DND-41 (cell line): ENCODE measurements around the gene RAB4B.

ENCODE experiments used
- ATAC-seq: fragments of 200-7000 bp; cut with Tn5 transposase; 3 replicates; pipeline ENCODE4 v1.9.1; 2021; ENCODE audit warnings: low read depth; ENCODE audit not compliant: insufficient read depth
- DNase-seq: peaks from one replicate; pipeline ENCODE4 v3.0.0-alpha.2; 2020
- H2AFZ ChIP-seq: 2 replicates; pipeline ENCODE4 v1.6.0; 2012; ENCODE audit warnings: low read depth, low read length
- H3K27ac ChIP-seq: 2 replicates; pipeline ENCODE4 v1.5.1; 2012; ENCODE audit warnings: low read length, inconsistent platforms
- H3K27me3 ChIP-seq: fragments of 200-600 bp; sonication (generic); 2 replicates; pipeline ENCODE4 v1.6.0; 2012; ENCODE audit warnings: low read length, mild to moderate bottlenecking, inconsistent platforms; ENCODE audit not compliant: insufficient read depth, poor library complexity
- H3K36me3 ChIP-seq: 2 replicates; pipeline ENCODE4 v1.5.1; 2012; ENCODE audit warnings: low read length, inconsistent platforms; ENCODE audit not compliant: insufficient read depth
- H3K4me1 ChIP-seq: 2 replicates; pipeline ENCODE4 v1.5.1; 2012; ENCODE audit warnings: mild to moderate bottlenecking, low read length; ENCODE audit not compliant: insufficient read depth
- H3K4me2 ChIP-seq: 2 replicates; pipeline ENCODE4 v1.6.0; 2012; ENCODE audit warnings: mild to moderate bottlenecking, moderate library complexity, low read length, inconsistent platforms; ENCODE audit not compliant: insufficient read depth
- H3K4me3 ChIP-seq, 2 experiments: fragments of 200-600 bp in 1 of 2; shearing (Covaris generic) in 1 of 2; 2 replicates each; pipeline ENCODE4 v1.5.1; 2012 to 2016; ENCODE audit warnings: inconsistent platforms in 2 of 2, low read length in 2 of 2, mild to moderate bottlenecking in 2 of 2, low read depth in 1 of 2, moderate library complexity in 1 of 2
- H3K79me2 ChIP-seq: 2 replicates; pipeline ENCODE4 v1.6.0; 2012; ENCODE audit warnings: low read length, inconsistent platforms; ENCODE audit not compliant: insufficient read depth
- H3K9ac ChIP-seq: 2 replicates; pipeline ENCODE4 v1.6.0; 2012; ENCODE audit warnings: low read depth, mild to moderate bottlenecking, inconsistent platforms, low read length, moderate library complexity
- H3K9me3 ChIP-seq: 2 replicates; pipeline ENCODE4 v1.5.1; 2012; ENCODE audit warnings: low read length, moderate library complexity, mild to moderate bottlenecking, inconsistent platforms; ENCODE audit not compliant: insufficient read depth, severe bottlenecking
- H4K20me1 ChIP-seq: 2 replicates; pipeline ENCODE4 v1.6.0; 2012; ENCODE audit warnings: low read length; ENCODE audit not compliant: insufficient read depth
- EZH2 ChIP-seq: IDR thresholded peaks from 3 replicates; pipeline ENCODE4 v1.6.1; 2012; ENCODE audit warnings: borderline replicate concordance, low read depth, mild to moderate bottlenecking, moderate library complexity, low read length, inconsistent platforms; ENCODE audit not compliant: severe bottlenecking
- TF ChIP-seq, protein P1 (sequence below): IDR thresholded peaks from 2 replicates; pipeline ENCODE4 v1.5.1; 2012; ENCODE audit warnings: borderline replicate concordance, low read length, moderate library complexity, mild to moderate bottlenecking; ENCODE audit not compliant: poor library complexity, severe bottlenecking; ENCODE audit errors: extremely low read depth

Gene RAB4B

DNA sequence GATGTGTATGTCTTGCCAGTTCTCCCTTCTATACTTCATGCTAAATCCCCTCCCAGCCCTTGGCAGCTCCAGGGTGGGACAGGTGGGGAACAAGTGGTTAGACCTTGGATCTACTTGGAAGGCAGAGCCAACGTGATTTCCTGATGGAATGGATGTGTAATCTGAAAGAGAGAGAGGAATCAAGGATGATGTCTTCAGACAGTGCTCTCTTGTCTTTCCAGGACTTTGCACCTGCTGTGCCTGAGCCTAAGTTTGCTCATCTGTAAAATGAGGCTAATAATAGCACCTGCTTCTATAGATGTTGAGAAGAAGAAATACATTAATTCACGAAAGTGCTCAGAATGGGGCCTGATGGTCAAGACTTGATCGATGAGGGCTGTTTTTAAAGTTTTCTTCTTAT, 13.9 kb downstream of the RAB4B start:
- TF ChIP-seq, protein P1, sequence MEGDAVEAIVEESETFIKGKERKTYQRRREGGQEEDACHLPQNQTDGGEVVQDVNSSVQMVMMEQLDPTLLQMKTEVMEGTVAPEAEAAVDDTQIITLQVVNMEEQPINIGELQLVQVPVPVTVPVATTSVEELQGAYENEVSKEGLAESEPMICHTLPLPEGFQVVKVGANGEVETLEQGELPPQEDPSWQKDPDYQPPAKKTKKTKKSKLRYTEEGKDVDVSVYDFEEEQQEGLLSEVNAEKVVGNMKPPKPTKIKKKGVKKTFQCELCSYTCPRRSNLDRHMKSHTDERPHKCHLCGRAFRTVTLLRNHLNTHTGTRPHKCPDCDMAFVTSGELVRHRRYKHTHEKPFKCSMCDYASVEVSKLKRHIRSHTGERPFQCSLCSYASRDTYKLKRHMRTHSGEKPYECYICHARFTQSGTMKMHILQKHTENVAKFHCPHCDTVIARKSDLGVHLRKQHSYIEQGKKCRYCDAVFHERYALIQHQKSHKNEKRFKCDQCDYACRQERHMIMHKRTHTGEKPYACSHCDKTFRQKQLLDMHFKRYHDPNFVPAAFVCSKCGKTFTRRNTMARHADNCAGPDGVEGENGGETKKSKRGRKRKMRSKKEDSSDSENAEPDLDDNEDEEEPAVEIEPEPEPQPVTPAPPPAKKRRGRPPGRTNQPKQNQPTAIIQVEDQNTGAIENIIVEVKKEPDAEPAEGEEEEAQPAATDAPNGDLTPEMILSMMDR = no peak
- no peak for TF ChIP-seq EZH2
- DNase-seq = no peak
- H3K4me1 ChIP-seq = no peaks in the 10 kb centered on the region
- H2AFZ ChIP-seq = no peak overlapping the region
- no peak overlapping the region for H3K4me3 ChIP-seq
- H3K9me3 ChIP-seq = no peaks in the 10 kb centered on the region
- H3K27ac ChIP-seq = no peak overlapping the region
- H3K79me2 ChIP-seq = no peaks in the 10 kb centered on the region
- H4K20me1 ChIP-seq = no peaks in the 10 kb centered on the region
- H3K9ac ChIP-seq = no peak overlapping the region
- ATAC-seq = no peak
- no peaks in the 10 kb centered on the region for H3K27me3 ChIP-seq
- H3K36me3 ChIP-seq = no peaks in the 10 kb centered on the region
- H3K4me2 ChIP-seq = no peak overlapping the region

DNA sequence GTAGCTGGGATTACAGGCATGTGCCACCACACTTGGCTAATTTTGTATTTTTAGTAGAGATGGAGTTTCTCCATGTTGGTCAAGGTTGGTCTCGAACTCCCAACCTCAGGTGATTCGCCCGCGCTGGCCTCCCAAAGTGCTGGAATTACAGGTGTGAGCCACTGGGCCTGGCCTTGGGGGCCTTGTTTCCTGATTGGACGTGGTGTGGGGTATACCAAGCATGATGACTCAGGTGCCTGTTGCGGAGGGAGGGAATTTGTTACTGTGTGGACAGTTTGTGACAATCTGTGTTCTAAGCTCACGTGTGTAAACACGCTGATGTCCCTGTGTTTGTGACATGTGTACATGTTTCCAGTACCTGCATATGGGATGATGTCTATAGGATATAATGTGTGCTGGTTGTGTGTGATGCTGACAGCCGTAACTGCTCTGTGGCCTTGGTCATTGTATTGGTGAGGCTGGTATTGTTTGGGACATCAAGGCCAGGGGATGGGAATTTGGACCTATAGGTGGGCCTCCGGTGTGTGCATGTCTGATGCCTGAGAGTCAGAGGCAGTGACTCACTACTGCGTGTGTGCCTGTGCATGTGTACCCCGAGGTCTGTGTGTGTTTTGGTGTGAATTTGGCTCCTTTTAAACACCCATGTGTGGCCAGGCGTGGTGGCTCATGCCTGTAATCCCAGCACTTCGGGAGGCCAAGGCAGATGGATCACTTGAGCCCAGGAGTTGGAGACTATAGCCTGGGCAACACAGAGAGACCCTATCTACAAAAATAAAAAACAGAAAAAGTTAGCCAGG, 19.3 kb downstream of the RAB4B start:
- DNase-seq (no peak), ATAC-seq (no peak)
- no peaks in the 10 kb centered on the region for H3K27me3 ChIP-seq
- peak overlapping the region; percentile 70 for H3K4me2 ChIP-seq
- H3K79me2 ChIP-seq = peaks cover 35% of the 10 kb centered on the region
- H3K36me3 ChIP-seq = peaks cover 21% of the 10 kb centered on the region
- no peaks in the 10 kb centered on the region for H3K9me3 ChIP-seq
- TF ChIP-seq EZH2 = no peak
- H2AFZ ChIP-seq = no peak overlapping the region
- no peak overlapping the region; the same call in 1 of the 2 replicates for H3K9ac ChIP-seq
- H3K4me3 ChIP-seq = peak overlapping the region in 1 of 2 experiments; percentile 67; a peak in 2 of 4 replicates
- H3K4me1 ChIP-seq = peaks cover 37% of the 10 kb centered on the region
- peaks cover 25% of the 10 kb centered on the region for H4K20me1 ChIP-seq
- peak overlapping the region; percentile 82; the same call in 1 of the 2 replicates for H3K27ac ChIP-seq

DNA sequence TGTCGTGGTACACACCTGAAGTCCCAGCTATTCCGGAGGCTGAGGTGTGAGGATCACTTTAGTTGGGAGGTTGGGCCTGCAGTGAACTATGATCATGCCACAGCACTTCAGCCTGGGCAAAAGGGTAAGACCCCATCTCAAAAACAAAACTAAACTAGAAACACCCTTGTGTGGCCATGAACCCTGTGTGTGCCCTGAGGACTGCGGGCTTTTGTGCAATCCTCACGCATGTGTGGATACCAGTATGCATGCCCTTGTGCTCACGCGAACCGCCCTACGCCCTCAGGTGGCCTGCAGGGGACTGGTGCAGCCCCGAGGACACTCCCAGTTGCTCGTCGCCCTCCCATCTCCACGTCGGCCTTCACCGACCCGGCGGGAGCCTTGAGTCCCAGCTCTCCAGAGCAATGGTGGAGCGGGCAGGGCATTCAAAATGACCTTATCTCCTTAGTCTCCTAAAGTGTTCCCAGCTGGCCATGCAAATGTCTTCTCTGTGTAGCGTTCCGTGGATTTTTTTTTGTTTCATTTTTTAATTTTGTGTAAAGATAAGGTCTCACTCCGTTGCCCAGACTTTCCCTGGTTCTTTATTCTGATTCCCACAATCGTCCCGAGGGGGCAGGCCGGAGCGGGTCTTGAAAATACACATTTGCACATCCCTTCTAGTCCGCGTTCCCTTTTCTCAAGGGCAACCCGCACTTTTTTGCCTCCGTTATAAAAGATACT, 20.1 kb downstream of the RAB4B start:
- Histone ChIP-seq H3K27ac (peak overlapping the region; percentile 82), H3K4me1 (peaks cover 44% of the 10 kb centered on the region)
- DNase-seq = peak; percentile 43

More for the DNA sequence above, 20.1 kb downstream of the RAB4B start:
- H3K9me3 ChIP-seq = no peaks in the 10 kb centered on the region
- H2AFZ ChIP-seq = peak overlapping the region; percentile 85
- peak; percentile 18; the same call in 2 of the 3 replicates for ATAC-seq
- peak overlapping the region; percentile 62 for H3K9ac ChIP-seq
- H3K36me3 ChIP-seq = peaks cover 29% of the 10 kb centered on the region
- TF ChIP-seq EZH2 = no peak
- TF ChIP-seq, protein P1 = peak; percentile 41
- H3K79me2 ChIP-seq = peaks cover 43% of the 10 kb centered on the region
- no peaks in the 10 kb centered on the region for H3K27me3 ChIP-seq
- H4K20me1 ChIP-seq = peaks cover 33% of the 10 kb centered on the region
- peak overlapping the region; percentile 48 to 67; a peak in 3 of 4 replicates for H3K4me3 ChIP-seq
- H3K4me2 ChIP-seq = peak overlapping the region; percentile 70
